ENCODE measurements around the gene C22orf23.
"Not testable (repeated sequence)": the region's sequence is repeated elsewhere in the genome, so short reads cannot be mapped to it uniquely, and the experiment has no call there.

The C22orf23 gene

GRCh38 chr22:37953062-37953436, 352 bp downstream of the C22orf23 start:
- DNase-seq, result no peak

GRCh38 chr22:37952629-37953028, 772 bp downstream of the C22orf23 start:
- DNase-seq, result not testable (repeated sequence)

GRCh38 chr22:37951305-37951704, 2.1 kb downstream of the C22orf23 start:
- DNase-seq, result no peak

- DNase-seq, result not testable (repeated sequence)
Measured at GRCh38 chr22:37947142-37947795, 6.1 kb downstream of the C22orf23 start.

- DNase-seq, result not testable (repeated sequence)
Measured at GRCh38 chr22:37944423-37944822, 9.0 kb downstream of the C22orf23 start.

GRCh38 chr22:37943825-37944198, 9.6 kb downstream of the C22orf23 start:
- DNase-seq, result no peak

- no peak for DNase-seq
Measured at GRCh38 chr22:37943136-37943824, 10.1 kb downstream of the C22orf23 start.

GRCh38 chr22:37942133-37942532, 11.3 kb downstream of the C22orf23 start:
- DNase-seq, result no peak

GRCh38 chr22:37940698-37941376, 12.6 kb downstream of the C22orf23 start:
- DNase-seq, result no peak

- peak; percentile 71 for DNase-seq
Measured at GRCh38 chr22:37933711-37934376, 19.6 kb downstream of the C22orf23 start.

GRCh38 chr22:37932821-37933578, 20.4 kb downstream of the C22orf23 start:
- DNase-seq, result no peak

- DNase-seq, result no peak
Measured at GRCh38 chr22:37932401-37932800, 21.0 kb downstream of the C22orf23 start.

GRCh38 chr22:37931893-37932389, 21.5 kb downstream of the C22orf23 start:
- DNase-seq, result no peak

GRCh38 chr22:37930952-37931440, 22.4 kb downstream of the C22orf23 start:
- DNase-seq, result no peak

GRCh38 chr22:37930270-37930951, 23.0 kb downstream of the C22orf23 start:
- no peak for DNase-seq

GRCh38 chr22:37929390-37929789, 24.0 kb downstream of the C22orf23 start:
- no peak for DNase-seq

GRCh38 chr22:37927637-37927936, 25.8 kb downstream of the C22orf23 start:
- DNase-seq, result no peak

- no peak for DNase-seq
Measured at GRCh38 chr22:37926771-37927636, 26.4 kb downstream of the C22orf23 start.

GRCh38 chr22:37926358-37926757, 27.0 kb downstream of the C22orf23 start:
- DNase-seq, result no peak

GRCh38 chr22:37925767-37926166, 27.6 kb downstream of the C22orf23 start:
- DNase-seq, result no peak

GRCh38 chr22:37925330-37925729, 28.1 kb downstream of the C22orf23 start:
- DNase-seq, result no peak
